GM19395 (cell line): ENCODE data around the gene KCP.
A peak's percentile ranks its signal among the peaks of the same experiment; 100 is the strongest.

Source experiments
- ATAC-seq: cut with Tn5 transposase; IDR thresholded peaks from one replicate; pipeline ENCODE4 v1.9.1; 2021; ENCODE audit warnings: mild to moderate bottlenecking, moderate library complexity; ENCODE audit not compliant: unreplicated experiment

The KCP gene

DNA sequence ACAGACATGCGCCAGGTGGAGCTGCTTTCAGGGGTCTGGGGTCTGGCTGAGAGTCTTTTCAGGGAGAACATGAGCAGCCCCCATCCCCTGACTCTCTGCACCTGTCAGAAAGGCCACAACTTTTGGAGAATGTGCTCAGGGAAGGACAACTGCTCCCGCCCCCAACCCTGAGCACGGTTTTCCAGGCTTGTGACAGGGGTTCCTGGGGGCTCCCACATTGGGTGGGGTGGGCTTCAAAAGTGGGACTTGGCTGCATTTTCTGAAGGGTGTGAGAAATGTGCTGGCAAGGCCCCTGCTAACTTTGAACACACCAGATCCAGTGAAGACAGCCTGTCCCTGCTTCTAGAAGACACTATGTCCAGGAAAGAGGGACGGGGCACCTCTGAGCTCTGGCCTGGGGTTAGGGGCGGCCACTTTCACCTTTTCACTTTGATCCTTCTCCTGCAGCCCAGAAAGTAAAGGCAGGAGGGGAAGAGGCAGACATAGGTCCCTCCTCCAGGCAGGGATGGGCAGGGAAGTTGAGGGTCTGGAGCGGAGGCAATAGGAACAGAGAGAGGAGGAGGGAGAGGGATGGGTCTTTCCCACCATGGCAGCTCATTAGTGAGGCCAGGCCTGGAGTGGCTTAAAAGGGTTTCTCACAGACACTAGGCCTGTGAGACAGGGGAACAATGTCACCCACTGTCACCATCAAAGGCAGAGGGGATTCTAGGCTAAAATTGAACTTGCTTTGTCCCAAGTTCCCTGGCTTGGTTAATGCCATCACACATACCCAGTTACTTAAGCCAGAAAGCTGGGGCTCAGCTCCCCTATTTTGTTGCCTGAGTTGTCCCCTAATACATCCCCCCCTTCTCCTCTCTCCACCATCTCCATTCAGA is 1.5 kb downstream of the KCP start:
- no peak for ATAC-seq

GRCh38 chr7:128906766-128907559 is 3.5 kb downstream of the KCP start:
- no peak for ATAC-seq

GRCh38 chr7:128906001-128906765 is 4.3 kb downstream of the KCP start:
- no peak for ATAC-seq

- peak; percentile 74 for ATAC-seq
Measured at GRCh38 chr7:128904381-128905197, 5.9 kb downstream of the KCP start.

DNA sequence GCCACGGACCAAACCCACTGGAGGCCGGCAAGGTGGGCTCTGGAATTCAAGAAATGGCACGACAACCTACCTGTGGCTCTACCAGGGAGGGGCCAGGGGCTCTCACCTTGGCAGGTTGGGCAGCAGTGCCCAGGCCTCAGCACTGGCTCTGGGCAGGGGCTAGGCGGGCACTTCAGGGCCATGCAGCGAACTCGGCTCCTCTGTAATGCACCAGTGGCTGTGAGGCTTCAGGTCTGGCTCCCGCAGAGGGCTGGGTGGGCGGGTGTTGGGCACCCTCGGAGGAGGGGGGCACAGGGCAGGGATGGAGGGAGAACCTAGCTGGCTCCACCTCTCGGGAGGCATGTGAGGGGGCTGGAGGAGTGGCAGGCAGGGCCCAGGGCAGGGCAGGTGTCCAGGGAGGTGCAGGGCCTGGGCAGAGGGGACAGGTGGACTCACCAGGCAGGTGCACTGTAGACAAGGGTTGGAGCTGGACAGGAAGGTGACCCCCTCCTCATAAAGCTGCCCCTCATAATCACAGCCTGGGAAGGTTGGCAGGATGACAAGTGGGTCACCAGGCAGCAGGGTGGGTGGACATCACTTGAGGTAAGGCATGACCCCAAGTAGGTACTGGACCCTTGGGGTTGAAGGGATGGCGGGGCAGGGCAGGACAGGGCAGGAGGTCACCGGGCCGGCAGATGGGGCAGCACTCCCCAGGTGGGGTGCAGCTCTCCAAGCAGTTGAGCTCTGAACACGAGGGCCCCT is 6.7 kb downstream of the KCP start:
- no peak for ATAC-seq

- ATAC-seq, result no peak
Measured at GRCh38 chr7:128902761-128903585, 7.5 kb downstream of the KCP start.

DNA sequence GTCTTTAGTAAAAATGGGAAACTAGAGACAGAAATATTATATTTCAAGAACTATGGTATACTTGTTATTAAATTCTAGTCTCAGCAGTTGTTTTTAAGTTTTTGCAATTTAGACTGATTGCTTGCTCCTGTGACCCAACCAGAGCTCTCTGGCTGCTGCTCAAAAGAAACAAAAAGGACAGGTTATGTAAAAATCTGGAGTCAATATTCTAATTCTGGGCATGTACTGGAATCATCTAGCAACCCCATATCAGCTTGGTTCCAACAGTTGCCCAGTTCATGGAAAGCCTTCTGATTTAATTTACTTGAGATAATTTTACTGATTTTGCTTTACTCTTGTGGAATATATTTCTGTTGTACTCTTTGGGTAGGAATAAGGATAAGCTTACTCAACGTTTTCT is 10.3 kb downstream of the KCP start:
- ATAC-seq, result no peak

GRCh38 chr7:128899392-128899791 is 11.1 kb downstream of the KCP start:
- no peak for ATAC-seq

GRCh38 chr7:128895320-128895719 is 15.2 kb downstream of the KCP start:
- no peak for ATAC-seq

- no peak for ATAC-seq
Measured at GRCh38 chr7:128894101-128894440, 16.4 kb downstream of the KCP start.

DNA sequence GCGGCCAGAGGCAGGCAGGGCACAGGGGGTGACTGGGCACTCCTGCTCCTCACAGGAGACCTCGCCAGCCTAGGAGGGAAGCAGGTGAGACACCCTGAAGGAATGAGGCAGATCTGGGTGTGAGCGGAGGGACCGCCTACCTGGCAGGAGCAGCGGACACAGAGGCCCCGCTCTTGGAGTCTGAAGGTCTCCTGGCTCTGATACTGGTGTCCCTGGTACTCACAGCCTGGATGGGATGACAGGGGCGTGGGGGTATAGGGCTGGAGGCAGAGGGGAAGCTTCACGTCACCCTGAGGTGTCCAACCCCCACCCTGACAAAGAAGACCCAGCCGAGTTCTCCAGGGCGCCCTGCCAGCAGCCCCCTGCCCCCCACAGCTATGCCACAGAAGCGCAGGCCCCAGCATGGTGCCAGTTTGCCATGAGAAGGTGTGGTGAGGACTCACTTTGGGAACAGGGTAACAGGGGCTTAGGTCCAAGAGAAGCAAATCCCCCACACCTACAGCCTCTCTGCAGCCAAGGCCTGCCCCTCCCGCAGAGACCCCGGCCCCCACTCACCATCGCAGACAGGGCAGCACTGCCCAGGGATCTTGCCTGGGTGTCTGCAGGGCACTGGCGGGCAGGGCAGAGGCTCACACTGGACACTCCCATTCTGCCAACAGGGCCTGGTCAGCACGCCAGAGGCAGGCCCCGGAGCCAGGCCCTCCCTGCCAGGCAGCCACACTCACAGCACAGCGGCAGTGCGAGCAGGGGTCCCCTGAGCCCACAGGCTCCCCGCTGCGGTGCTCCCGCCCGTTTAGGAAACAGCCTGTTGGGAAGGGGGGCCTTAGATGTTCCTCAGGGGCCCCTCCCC is 17.0 kb downstream of the KCP start:
- no peak for ATAC-seq

DNA sequence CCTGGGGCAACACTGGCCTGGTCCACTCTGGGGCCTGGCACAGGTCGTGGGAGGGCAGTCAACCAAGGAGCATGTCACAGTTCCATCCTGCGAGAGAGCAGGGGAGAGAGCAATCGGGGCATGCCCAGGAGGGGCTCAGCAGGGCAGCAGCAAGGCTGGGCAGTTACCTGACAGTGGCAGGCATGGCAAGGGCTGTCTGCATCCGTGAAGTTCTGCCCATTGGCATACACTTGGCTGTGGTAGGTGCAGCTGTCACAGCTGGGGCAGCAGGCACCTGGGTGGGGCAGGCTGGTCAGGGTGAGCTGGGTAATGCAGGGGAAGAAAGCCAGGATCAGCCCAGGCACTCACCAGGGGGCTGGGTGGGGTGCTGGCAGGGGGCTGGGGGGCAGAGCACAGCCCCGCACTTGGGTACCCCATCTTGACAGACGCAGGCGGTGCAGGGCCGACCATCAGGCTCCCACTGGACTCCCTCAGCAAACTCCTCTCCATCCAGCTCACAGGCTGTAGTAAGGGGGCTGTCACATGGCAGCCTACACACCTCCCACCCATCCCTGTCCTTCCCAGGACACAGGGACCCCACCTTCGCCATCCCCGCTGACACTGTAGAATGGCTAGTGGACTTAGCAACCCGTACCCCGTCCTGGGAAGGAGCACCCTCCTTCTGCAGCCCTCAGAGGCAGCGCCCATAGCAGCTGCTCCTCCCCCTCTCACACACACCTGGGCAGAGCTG is 17.8 kb downstream of the KCP start:
- ATAC-seq, result no peak

DNA sequence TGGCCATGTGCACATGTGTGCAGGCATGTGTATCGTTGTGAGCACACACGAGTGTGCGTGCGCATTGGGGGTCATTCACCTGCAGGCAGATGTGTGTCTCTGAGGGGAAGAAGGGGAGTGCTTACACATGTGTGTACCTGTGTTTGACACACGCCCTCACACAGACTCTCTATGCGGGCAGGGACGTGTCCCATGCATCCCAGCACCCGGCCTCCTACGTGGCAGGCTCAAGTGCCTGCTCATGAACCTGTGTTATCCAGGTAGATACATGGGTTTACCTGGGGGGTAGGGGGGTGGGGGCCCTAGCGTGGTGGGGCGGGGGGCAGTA is 18.6 kb downstream of the KCP start:
- ATAC-seq, result no peak

- ATAC-seq, result no peak
Measured at GRCh38 chr7:128891110-128891941, 19.2 kb downstream of the KCP start.

- no peak for ATAC-seq
Measured at GRCh38 chr7:128890306-128891109, 20.0 kb downstream of the KCP start.

GRCh38 chr7:128889121-128889520 is 21.4 kb downstream of the KCP start:
- ATAC-seq, result no peak
